BLaER1 (cell line): ENCODE data around the gene MLLT3.

Source experiments
- H3K27ac ChIP-seq: shearing (Covaris generic); formaldehyde crosslinking; 2 replicates; pipeline ENCODE4 v1.8.1; 2022
- H3K27me3 ChIP-seq: shearing (Covaris generic); formaldehyde crosslinking; 2 replicates; pipeline ENCODE4 v1.8.1; 2022
- H3K36me3 ChIP-seq: shearing (Covaris generic); formaldehyde crosslinking; 2 replicates; pipeline ENCODE4 v1.8.1; 2022
- H3K4me1 ChIP-seq: shearing (Covaris generic); formaldehyde crosslinking; 2 replicates; pipeline ENCODE4 v1.8.1; 2022
- H3K4me2 ChIP-seq: shearing (Covaris generic); formaldehyde crosslinking; 2 replicates; pipeline ENCODE4 v1.8.1; 2022
- H3K4me3 ChIP-seq: shearing (Covaris generic); formaldehyde crosslinking; 2 replicates; pipeline ENCODE4 v1.8.1; 2022
- H3K9ac ChIP-seq: shearing (Covaris generic); formaldehyde crosslinking; 2 replicates; pipeline ENCODE4 v1.8.1; 2022
- H3K9me3 ChIP-seq: shearing (Covaris generic); formaldehyde crosslinking; 2 replicates; pipeline ENCODE4 v1.8.1; 2022
- H4K20me1 ChIP-seq: shearing (Covaris generic); formaldehyde crosslinking; 2 replicates; pipeline ENCODE4 v1.8.1; 2022
- Cebpa-rat ChIP-seq: shearing (Covaris generic); IDR thresholded peaks from 2 replicates; pipeline ENCODE4 v1.8.1; 2022

The MLLT3 gene

GRCh38 chr9:20408513-20408912, 213.8 kb downstream of the MLLT3 start:
- Histone ChIP-seq H3K4me2 (no peak overlapping the region), H3K9ac (no peak overlapping the region), H4K20me1 (no peaks in the 10 kb centered on the region), H3K27me3 (no peaks in the 10 kb centered on the region), H3K4me3 (no peak overlapping the region), H3K9me3 (no peaks in the 10 kb centered on the region), H3K27ac (no peak overlapping the region), H3K36me3 (no peaks in the 10 kb centered on the region), H3K4me1 (no peaks in the 10 kb centered on the region)
- TF ChIP-seq Cebpa-rat: no peak

GRCh38 chr9:20407013-20407412, 215.3 kb downstream of the MLLT3 start:
- Histone ChIP-seq H3K4me1 (no peaks in the 10 kb centered on the region), H4K20me1 (no peaks in the 10 kb centered on the region), H3K9ac (no peak overlapping the region), H3K4me3 (no peak overlapping the region), H3K36me3 (no peaks in the 10 kb centered on the region), H3K4me2 (no peak overlapping the region), H3K27ac (no peak overlapping the region), H3K27me3 (no peaks in the 10 kb centered on the region), H3K9me3 (no peaks in the 10 kb centered on the region)
- no peak for TF ChIP-seq Cebpa-rat

- no peaks in the 10 kb centered on the region for H3K4me1 ChIP-seq
- H3K27ac ChIP-seq: no peak overlapping the region
- no peaks in the 10 kb centered on the region for H3K36me3 ChIP-seq
- no peak overlapping the region for H3K4me3 ChIP-seq
- H4K20me1 ChIP-seq: no peaks in the 10 kb centered on the region
- no peaks in the 10 kb centered on the region for H3K27me3 ChIP-seq
- TF ChIP-seq Cebpa-rat: no peak
- no peaks in the 10 kb centered on the region for H3K9me3 ChIP-seq
- no peak overlapping the region for H3K4me2 ChIP-seq
- H3K9ac ChIP-seq: no peak overlapping the region
These were observed 216.0 kb downstream of the MLLT3 start for GRCh38 chr9:20406344-20406743.

- TF ChIP-seq Cebpa-rat: no peak
- Histone ChIP-seq H3K4me1 (no peaks in the 10 kb centered on the region), H3K4me2 (no peak overlapping the region), H4K20me1 (no peaks in the 10 kb centered on the region), H3K9ac (no peak overlapping the region), H3K27me3 (no peaks in the 10 kb centered on the region), H3K4me3 (no peak overlapping the region), H3K9me3 (no peaks in the 10 kb centered on the region), H3K36me3 (no peaks in the 10 kb centered on the region), H3K27ac (no peak overlapping the region)
These were observed 216.7 kb downstream of the MLLT3 start for GRCh38 chr9:20405616-20406015.

GRCh38 chr9:20405078-20405477, 217.2 kb downstream of the MLLT3 start:
- Histone ChIP-seq H3K9ac (no peak overlapping the region), H3K27me3 (no peaks in the 10 kb centered on the region), H4K20me1 (no peaks in the 10 kb centered on the region), H3K9me3 (no peaks in the 10 kb centered on the region), H3K27ac (no peak overlapping the region), H3K4me1 (no peaks in the 10 kb centered on the region), H3K4me2 (no peak overlapping the region), H3K36me3 (no peaks in the 10 kb centered on the region), H3K4me3 (no peak overlapping the region)
- no peak for TF ChIP-seq Cebpa-rat

GRCh38 chr9:20404192-20404813, 218.0 kb downstream of the MLLT3 start:
- Histone ChIP-seq H3K4me1 (no peaks in the 10 kb centered on the region), H3K9ac (no peak overlapping the region), H3K27ac (no peak overlapping the region), H3K9me3 (no peaks in the 10 kb centered on the region), H3K36me3 (no peaks in the 10 kb centered on the region), H3K27me3 (no peaks in the 10 kb centered on the region), H3K4me2 (no peak overlapping the region), H3K4me3 (no peak overlapping the region), H4K20me1 (no peaks in the 10 kb centered on the region)
- no peak for TF ChIP-seq Cebpa-rat

- Histone ChIP-seq H3K36me3 (no peaks in the 10 kb centered on the region), H3K4me1 (no peaks in the 10 kb centered on the region), H3K27me3 (no peaks in the 10 kb centered on the region), H3K4me2 (no peak overlapping the region), H3K27ac (no peak overlapping the region), H3K9me3 (no peaks in the 10 kb centered on the region), H4K20me1 (no peaks in the 10 kb centered on the region), H3K9ac (no peak overlapping the region), H3K4me3 (no peak overlapping the region)
- no peak for TF ChIP-seq Cebpa-rat
These were observed 219.0 kb downstream of the MLLT3 start for GRCh38 chr9:20403346-20403745.

- no peaks in the 10 kb centered on the region for H4K20me1 ChIP-seq
- no peaks in the 10 kb centered on the region for H3K27me3 ChIP-seq
- no peak overlapping the region for H3K4me3 ChIP-seq
- H3K36me3 ChIP-seq: no peaks in the 10 kb centered on the region
- no peaks in the 10 kb centered on the region for H3K4me1 ChIP-seq
- TF ChIP-seq Cebpa-rat: no peak
- no peak overlapping the region for H3K4me2 ChIP-seq
- H3K27ac ChIP-seq: no peak overlapping the region
- H3K9ac ChIP-seq: no peak overlapping the region
- no peaks in the 10 kb centered on the region for H3K9me3 ChIP-seq
These were observed 219.9 kb downstream of the MLLT3 start for GRCh38 chr9:20402273-20402875.

- Histone ChIP-seq H3K9ac (no peak overlapping the region), H3K27me3 (no peaks in the 10 kb centered on the region), H4K20me1 (no peaks in the 10 kb centered on the region), H3K36me3 (no peaks in the 10 kb centered on the region), H3K4me1 (no peaks in the 10 kb centered on the region), H3K27ac (no peak overlapping the region), H3K4me2 (no peak overlapping the region), H3K4me3 (no peak overlapping the region), H3K9me3 (no peaks in the 10 kb centered on the region)
- TF ChIP-seq Cebpa-rat: no peak
These were observed 223.6 kb downstream of the MLLT3 start for GRCh38 chr9:20398536-20399338.

- Histone ChIP-seq H3K9ac (no peak overlapping the region), H3K9me3 (no peaks in the 10 kb centered on the region), H3K4me2 (no peak overlapping the region), H3K27ac (no peak overlapping the region), H3K4me1 (no peaks in the 10 kb centered on the region), H4K20me1 (no peaks in the 10 kb centered on the region), H3K4me3 (no peak overlapping the region), H3K36me3 (no peaks in the 10 kb centered on the region), H3K27me3 (no peaks in the 10 kb centered on the region)
- no peak for TF ChIP-seq Cebpa-rat
These were observed 225.0 kb downstream of the MLLT3 start for GRCh38 chr9:20397348-20397747.
